Fibroblast of lung (primary cell): ENCODE data around the gene DNAJC19.
"Not testable (repeated sequence)": the region's sequence is repeated elsewhere in the genome, so short reads cannot be mapped to it uniquely, and the experiment has no call there.

Experiments used
- CTCF ChIP-seq, 2 donors: IDR thresholded peaks in 1 of 2; conservative IDR thresholded peaks in 1 of 2; 1 replicate in 1 of 2; 2 replicates in 1 of 2; pipeline ENCODE4 v1.5.1; 2011 to 2012; ENCODE audit warnings: low read length in 2 of 2, control low read depth in 1 of 2, inconsistent platforms in 1 of 2, low read depth in 1 of 2, mild to moderate bottlenecking in 1 of 2
- EZH2 ChIP-seq: IDR thresholded peaks from 2 replicates; pipeline ENCODE4 v1.5.1; 2012; ENCODE audit warnings: low read length, control low read depth, mild to moderate bottlenecking; ENCODE audit errors: missing control alignments

- TF ChIP-seq CTCF (conservative IDR thresholded peaks at IDR 0.05 in 1 of 2, IDR thresholded peaks at IDR 0.05 in 1 of 2; ENCODE audit: low read depth in 1 of 2, low read length in 2 of 2); EZH2: not testable (repeated sequence)
Measured at GRCh38 chr3:181003469-181003868, 13.9 kb upstream of the DNAJC19 start.
